ENCODE measurements around the gene KLHL33. TPM values are rescaled to one million over a fixed set of nuclear protein-coding genes. Genes with fewer than 3 reads are reported as not detected.

Gene KLHL33
- total and polyA plus RNA-seq, 4 donors, result 0.03 to 0.51 (median 0.16) TPM

GRCh38 chr14:20428802-20429201 lies 7.2 kb downstream of the KLHL33 start:
- Histone ChIP-seq H3K36me3 (ENCODE audit: control insufficient read depth in 4 of 4, insufficient read depth in 4 of 4, low read length in 4 of 4) (no peaks in the 10 kb centered on the region), H3K9me3 (ENCODE audit: control insufficient read depth in 4 of 4, insufficient read depth in 3 of 4, low read length in 3 of 4) (no peaks in the 10 kb centered on the region), H3K27me3 (ENCODE audit: control insufficient read depth in 3 of 3, insufficient read depth in 3 of 3, low read length in 2 of 3) (peaks cover 0 to 2% (median 0%) of the 10 kb centered on the region in 3 donors), H3K27ac (ENCODE audit: low read depth in 1 of 2, low read length in 1 of 2) (no peak overlapping the region), H3K4me1 (ENCODE audit: control insufficient read depth in 5 of 5, insufficient read depth in 5 of 5, low read length in 5 of 5) (peaks cover 0 to 9% (median 0%) of the 10 kb centered on the region in 5 donors), H3K4me3 (no peak overlapping the region), H3K9ac (ENCODE audit: insufficient read depth in 1 of 2, low read length in 2 of 2) (no peak overlapping the region)
- ATAC-seq (ENCODE audit: insufficient read depth, low FRiP score) (no peak), DNase-seq (no peak)
- 27 to 40% methylated on average over 5 of the region's 5 CpGs for WGBS, 2 donors
- TF ChIP-seq CTCF (IDR thresholded peaks at IDR 0.05; ENCODE audit: control extremely low read depth, extremely low read depth), result no peak

GRCh38 chr14:20428010-20428365 lies 8.0 kb downstream of the KLHL33 start:
- H3K4me1 ChIP-seq (ENCODE audit: control insufficient read depth in 5 of 5, insufficient read depth in 5 of 5, low read length in 5 of 5), result peaks cover 0 to 9% (median 0%) of the 10 kb centered on the region in 5 donors
- no peaks in the 10 kb centered on the region for H3K9me3 ChIP-seq (ENCODE audit: control insufficient read depth in 4 of 4, insufficient read depth in 3 of 4, low read length in 3 of 4)
- no peaks in the 10 kb centered on the region for H3K36me3 ChIP-seq (ENCODE audit: control insufficient read depth in 4 of 4, insufficient read depth in 4 of 4, low read length in 4 of 4)
- 46 to 68% methylated on average over 5 of the region's 5 CpGs for WGBS, 2 donors
- no peak for ATAC-seq (ENCODE audit: insufficient read depth, low FRiP score)
- no peak for TF ChIP-seq CTCF (IDR thresholded peaks at IDR 0.05; ENCODE audit: control extremely low read depth, extremely low read depth)
- peak overlapping the region in 1 of 2 donors; percentile 60 for H3K27ac ChIP-seq (ENCODE audit: low read depth in 1 of 2, low read length in 1 of 2)
- H3K27me3 ChIP-seq (ENCODE audit: control insufficient read depth in 3 of 3, insufficient read depth in 3 of 3, low read length in 2 of 3), result no peaks in the 10 kb centered on the region
- no peak overlapping the region for H3K4me3 ChIP-seq
- no peak for DNase-seq
- no peak overlapping the region for H3K9ac ChIP-seq (ENCODE audit: insufficient read depth in 1 of 2, low read length in 2 of 2)

GRCh38 chr14:20427231-20428009 lies 8.5 kb downstream of the KLHL33 start:
- 22 to 44% methylated on average over 5 of the region's 5 CpGs for WGBS, 2 donors
- DNase-seq (no peak), ATAC-seq (ENCODE audit: insufficient read depth, low FRiP score) (peak; percentile 71)
- Histone ChIP-seq H3K27me3 (ENCODE audit: control insufficient read depth in 3 of 3, insufficient read depth in 3 of 3, low read length in 2 of 3) (no peaks in the 10 kb centered on the region), H3K4me3 (no peak overlapping the region), H3K36me3 (ENCODE audit: control insufficient read depth in 4 of 4, insufficient read depth in 4 of 4, low read length in 4 of 4) (no peaks in the 10 kb centered on the region), H3K9me3 (ENCODE audit: control insufficient read depth in 4 of 4, insufficient read depth in 3 of 4, low read length in 3 of 4) (no peaks in the 10 kb centered on the region), H3K4me1 (ENCODE audit: control insufficient read depth in 5 of 5, insufficient read depth in 5 of 5, low read length in 5 of 5) (peaks cover 0 to 9% (median 0%) of the 10 kb centered on the region in 5 donors), H3K27ac (ENCODE audit: low read depth in 1 of 2, low read length in 1 of 2) (peak overlapping the region in 1 of 2 donors; percentile 32), H3K9ac (ENCODE audit: insufficient read depth in 1 of 2, low read length in 2 of 2) (no peak overlapping the region)
- no peak for TF ChIP-seq CTCF (IDR thresholded peaks at IDR 0.05; ENCODE audit: control extremely low read depth, extremely low read depth)

Measured in lung (tissue), 12 donors.